ENCODE measurements around the gene PARD3.
A peak's percentile ranks its signal among the peaks of the same experiment; 100 is the strongest.

Gene PARD3

GRCh38 chr10:34861293-34862021 lies 46.4 kb upstream of the PARD3 start:
- H3K4me3 ChIP-seq (ENCODE audit: low read length, poor library complexity, severe bottlenecking), result no peak overlapping the region
- H2AFZ ChIP-seq (ENCODE audit: low read length), result peak overlapping the region; percentile 41; the same call in 1 of the 2 replicates
- TF ChIP-seq EZH2phosphoT487 (IDR thresholded peaks at IDR 0.05; ENCODE audit: borderline replicate concordance) (no peak), CTCF (conservative IDR thresholded peaks at IDR 0.05; ENCODE audit: low read length) (no peak)

GRCh38 chr10:34859170-34859569 lies 44.1 kb upstream of the PARD3 start:
- H2AFZ ChIP-seq (ENCODE audit: low read length), result no peak overlapping the region
- H3K9me2 ChIP-seq (replicated peaks; ENCODE audit: low read depth, low read length), result no peaks in the 10 kb centered on the region
- no peak overlapping the region for H3K4me3 ChIP-seq (ENCODE audit: low read length, poor library complexity, severe bottlenecking)
- H3K27me3 ChIP-seq (ENCODE audit: insufficient read depth, low read length, poor library complexity, severe bottlenecking), result no peaks in the 10 kb centered on the region
- TF ChIP-seq EZH2phosphoT487 (IDR thresholded peaks at IDR 0.05; ENCODE audit: borderline replicate concordance), result no peak
- TF ChIP-seq CTCF (conservative IDR thresholded peaks at IDR 0.05; ENCODE audit: low read length), result no peak
- H4K20me1 ChIP-seq (ENCODE audit: insufficient read depth, low read length, poor library complexity, severe bottlenecking), result no peaks in the 10 kb centered on the region
- H3K79me2 ChIP-seq (ENCODE audit: insufficient read depth, low read length), result no peaks in the 10 kb centered on the region
- H3K4me1 ChIP-seq (ENCODE audit: insufficient read depth, low read length, poor library complexity, severe bottlenecking), result peaks cover 6% of the 10 kb centered on the region
- no peaks in the 10 kb centered on the region for H3K36me3 ChIP-seq (ENCODE audit: insufficient read depth, low read length)
- H3K9ac ChIP-seq (ENCODE audit: low read depth, low read length, poor library complexity, severe bottlenecking), result no peak overlapping the region
- no peaks in the 10 kb centered on the region for H3F3A ChIP-seq (ENCODE audit: low read depth)
- H3K9me3 ChIP-seq (ENCODE audit: insufficient read depth, low read depth, low read length), result no peaks in the 10 kb centered on the region
- H3K4me2 ChIP-seq (ENCODE audit: low read depth, low read length, poor library complexity, severe bottlenecking), result no peak overlapping the region

More at GRCh38 chr10:34861293-34862021, 46.4 kb upstream of the PARD3 start:
- H3F3A ChIP-seq (ENCODE audit: low read depth), result no peaks in the 10 kb centered on the region
- no peaks in the 10 kb centered on the region for H4K20me1 ChIP-seq (ENCODE audit: insufficient read depth, low read length, poor library complexity, severe bottlenecking)
- no peaks in the 10 kb centered on the region for H3K27me3 ChIP-seq (ENCODE audit: insufficient read depth, low read length, poor library complexity, severe bottlenecking)
- peaks cover 22% of the 10 kb centered on the region for H3K4me1 ChIP-seq (ENCODE audit: insufficient read depth, low read length, poor library complexity, severe bottlenecking)
- H3K9ac ChIP-seq (ENCODE audit: low read depth, low read length, poor library complexity, severe bottlenecking), result no peak overlapping the region
- H3K4me2 ChIP-seq (ENCODE audit: low read depth, low read length, poor library complexity, severe bottlenecking), result no peak overlapping the region
- H3K36me3 ChIP-seq (ENCODE audit: insufficient read depth, low read length), result no peaks in the 10 kb centered on the region
- no peaks in the 10 kb centered on the region for H3K79me2 ChIP-seq (ENCODE audit: insufficient read depth, low read length)
- H3K9me2 ChIP-seq (replicated peaks; ENCODE audit: low read depth, low read length), result no peaks in the 10 kb centered on the region
- no peaks in the 10 kb centered on the region for H3K9me3 ChIP-seq (ENCODE audit: insufficient read depth, low read depth, low read length)

- no peak overlapping the region for H3K4me3 ChIP-seq (ENCODE audit: low read length, poor library complexity, severe bottlenecking)
- no peaks in the 10 kb centered on the region for H3K4me1 ChIP-seq (ENCODE audit: insufficient read depth, low read length, poor library complexity, severe bottlenecking)
- H4K20me1 ChIP-seq (ENCODE audit: insufficient read depth, low read length, poor library complexity, severe bottlenecking), result no peaks in the 10 kb centered on the region
- H3F3A ChIP-seq (ENCODE audit: low read depth), result no peaks in the 10 kb centered on the region
- H3K79me2 ChIP-seq (ENCODE audit: insufficient read depth, low read length), result no peaks in the 10 kb centered on the region
- TF ChIP-seq EZH2phosphoT487 (IDR thresholded peaks at IDR 0.05; ENCODE audit: borderline replicate concordance) (no peak), CTCF (conservative IDR thresholded peaks at IDR 0.05; ENCODE audit: low read length) (no peak)
- no peaks in the 10 kb centered on the region for H3K9me2 ChIP-seq (replicated peaks; ENCODE audit: low read depth, low read length)
- H3K36me3 ChIP-seq (ENCODE audit: insufficient read depth, low read length), result no peaks in the 10 kb centered on the region
- H2AFZ ChIP-seq (ENCODE audit: low read length), result no peak overlapping the region
- no peaks in the 10 kb centered on the region for H3K9me3 ChIP-seq (ENCODE audit: insufficient read depth, low read depth, low read length)
- no peaks in the 10 kb centered on the region for H3K27me3 ChIP-seq (ENCODE audit: insufficient read depth, low read length, poor library complexity, severe bottlenecking)
- H3K9ac ChIP-seq (ENCODE audit: low read depth, low read length, poor library complexity, severe bottlenecking), result no peak overlapping the region
- H3K4me2 ChIP-seq (ENCODE audit: low read depth, low read length, poor library complexity, severe bottlenecking), result no peak overlapping the region
Measured at GRCh38 chr10:34858003-34858402, 42.9 kb upstream of the PARD3 start.

All from Loucy (cell line).